ENCODE measurements around the gene TNPO2.
"Not testable (repeated sequence)": the region's sequence is repeated elsewhere in the genome, so short reads cannot be mapped to it uniquely, and the experiment has no call there.

The TNPO2 gene

DNA sequence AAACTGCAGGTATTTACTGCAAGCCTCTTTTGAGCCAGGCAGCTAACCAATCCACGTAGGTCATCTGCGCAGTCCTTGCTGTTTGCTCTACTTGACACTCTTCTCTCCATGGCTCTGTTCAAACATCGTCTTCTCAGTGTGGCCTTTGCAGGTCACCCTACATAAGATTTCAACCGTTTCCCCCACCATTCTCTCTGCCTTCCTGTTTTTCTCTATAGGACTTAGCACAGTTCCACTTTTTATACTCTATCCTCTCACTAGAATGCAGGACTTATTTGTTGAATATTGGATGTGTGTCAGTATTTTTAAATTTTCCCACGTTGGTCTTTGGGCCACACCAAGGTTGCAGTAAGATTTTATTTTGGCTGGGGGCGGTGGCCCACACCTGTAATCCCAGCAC, 25.6 kb downstream of the TNPO2 start:
- Histone ChIP-seq H3K27me3 (ENCODE audit: insufficient read depth, poor library complexity, severe bottlenecking) (no peaks in the 10 kb centered on the region), H3K27ac (replicated peaks) (peak overlapping the region; percentile 82), H3K4me3 (replicated peaks; ENCODE audit: insufficient read depth, low read length) (no peak overlapping the region)
- TF ChIP-seq SPI1 (IDR thresholded peaks at IDR 0.05; ENCODE audit: borderline replicate concordance, low read depth) (peak; percentile 90), CTCF (IDR thresholded peaks at IDR 0.05; ENCODE audit: insufficient read depth, low read length) (no peak), POLR2AphosphoS5 (IDR thresholded peaks at IDR 0.05; ENCODE audit: low read depth) (no peak; the same call in 1 of the 2 replicates), GABPA (IDR thresholded peaks at IDR 0.05; ENCODE audit: low read depth) (no peak)
- TF ChIP-seq, protein P1, sequence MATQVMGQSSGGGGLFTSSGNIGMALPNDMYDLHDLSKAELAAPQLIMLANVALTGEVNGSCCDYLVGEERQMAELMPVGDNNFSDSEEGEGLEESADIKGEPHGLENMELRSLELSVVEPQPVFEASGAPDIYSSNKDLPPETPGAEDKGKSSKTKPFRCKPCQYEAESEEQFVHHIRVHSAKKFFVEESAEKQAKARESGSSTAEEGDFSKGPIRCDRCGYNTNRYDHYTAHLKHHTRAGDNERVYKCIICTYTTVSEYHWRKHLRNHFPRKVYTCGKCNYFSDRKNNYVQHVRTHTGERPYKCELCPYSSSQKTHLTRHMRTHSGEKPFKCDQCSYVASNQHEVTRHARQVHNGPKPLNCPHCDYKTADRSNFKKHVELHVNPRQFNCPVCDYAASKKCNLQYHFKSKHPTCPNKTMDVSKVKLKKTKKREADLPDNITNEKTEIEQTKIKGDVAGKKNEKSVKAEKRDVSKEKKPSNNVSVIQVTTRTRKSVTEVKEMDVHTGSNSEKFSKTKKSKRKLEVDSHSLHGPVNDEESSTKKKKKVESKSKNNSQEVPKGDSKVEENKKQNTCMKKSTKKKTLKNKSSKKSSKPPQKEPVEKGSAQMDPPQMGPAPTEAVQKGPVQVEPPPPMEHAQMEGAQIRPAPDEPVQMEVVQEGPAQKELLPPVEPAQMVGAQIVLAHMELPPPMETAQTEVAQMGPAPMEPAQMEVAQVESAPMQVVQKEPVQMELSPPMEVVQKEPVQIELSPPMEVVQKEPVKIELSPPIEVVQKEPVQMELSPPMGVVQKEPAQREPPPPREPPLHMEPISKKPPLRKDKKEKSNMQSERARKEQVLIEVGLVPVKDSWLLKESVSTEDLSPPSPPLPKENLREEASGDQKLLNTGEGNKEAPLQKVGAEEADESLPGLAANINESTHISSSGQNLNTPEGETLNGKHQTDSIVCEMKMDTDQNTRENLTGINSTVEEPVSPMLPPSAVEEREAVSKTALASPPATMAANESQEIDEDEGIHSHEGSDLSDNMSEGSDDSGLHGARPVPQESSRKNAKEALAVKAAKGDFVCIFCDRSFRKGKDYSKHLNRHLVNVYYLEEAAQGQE (IDR thresholded peaks at IDR 0.05; ENCODE audit: insufficient replicate concordance, low read depth), result no peak
- peak in 1 of 2 experiments; percentile 37 for DNase-seq (ENCODE audit: low read depth in 1 of 2, low spot score in 1 of 2)

DNA sequence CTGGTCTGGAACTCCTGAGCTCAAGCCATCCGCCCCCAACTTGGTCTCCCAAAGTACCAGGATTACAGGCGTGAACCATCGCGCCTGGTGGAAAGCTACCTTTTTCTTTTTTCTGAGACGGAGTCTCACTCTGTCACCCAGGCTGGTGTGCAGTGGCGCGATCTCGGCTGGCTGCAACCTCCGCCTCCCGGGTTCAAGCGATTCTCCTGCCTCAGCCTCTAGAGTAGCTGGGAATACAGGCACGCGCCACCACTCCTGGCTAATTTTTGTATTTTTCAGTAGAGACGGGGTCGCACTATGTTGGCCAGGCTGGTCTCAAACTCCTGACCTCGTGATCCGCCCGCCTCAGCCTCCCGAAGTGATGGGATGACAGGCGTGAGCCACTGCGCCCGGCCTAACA, 26.3 kb downstream of the TNPO2 start:
- not testable (repeated sequence) for DNase-seq (ENCODE audit: low read depth in 1 of 2, low spot score in 1 of 2)
- H3K4me3 ChIP-seq (replicated peaks; ENCODE audit: insufficient read depth, low read length), result peak overlapping the region; percentile 97
- H3K27ac ChIP-seq (replicated peaks), result peak overlapping the region; percentile 82

DNA sequence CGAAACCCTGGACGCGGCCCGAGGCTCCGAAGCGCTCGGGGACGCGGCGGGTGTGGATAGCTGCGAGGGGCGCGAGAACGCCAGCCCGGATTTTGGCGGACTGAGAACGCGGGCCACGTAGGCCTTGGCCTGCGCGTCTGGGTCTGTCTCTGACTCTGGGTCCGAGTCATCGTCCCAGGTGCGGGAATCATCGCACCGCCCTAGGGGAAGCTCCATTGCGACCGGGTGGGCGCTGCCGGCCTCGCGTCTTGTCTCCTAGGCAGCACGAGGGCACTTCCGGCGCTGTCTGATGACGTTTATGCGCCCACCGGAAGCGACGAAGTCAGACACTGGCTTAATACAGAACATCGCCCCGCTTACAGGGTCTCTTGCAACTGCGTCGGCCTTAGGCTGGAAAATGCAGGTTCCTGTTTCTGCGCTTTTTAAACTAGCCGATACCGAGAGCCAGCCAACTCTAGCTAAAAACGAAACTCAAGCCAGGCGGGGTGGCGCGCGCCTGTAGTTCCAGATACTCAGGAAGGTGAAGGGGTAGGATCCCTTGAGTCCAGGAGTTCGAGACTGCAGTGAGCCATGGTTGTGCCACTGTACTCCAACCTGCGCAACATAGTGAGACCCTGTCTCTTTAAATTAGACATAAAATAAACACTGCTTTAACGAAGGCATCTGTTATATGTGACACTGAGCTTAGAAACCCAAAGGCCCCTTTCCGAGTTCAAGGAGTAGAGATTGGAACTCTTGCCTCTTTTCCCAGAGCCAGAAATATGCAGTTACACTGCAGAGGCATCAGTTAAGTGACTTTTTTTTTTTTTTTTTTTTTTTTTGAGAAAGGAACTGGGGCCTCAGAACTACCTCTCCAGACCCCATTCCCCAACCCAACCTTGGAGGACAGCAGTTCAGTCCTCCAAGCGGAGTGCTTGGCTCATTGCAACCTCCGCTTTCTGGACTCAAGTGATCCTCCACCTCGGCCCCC, 27.1 kb downstream of the TNPO2 start, which contains the start of gene FBXW9:
FBXW9 (minus strand) TSS at position 266 of the 970 bp plus-strand sequence; CDS start at position 216, 50 bp downstream.
- DNase-seq (ENCODE audit: low read depth in 1 of 2, low spot score in 1 of 2), result peak; percentile 98
- H3K4me3 ChIP-seq (replicated peaks; ENCODE audit: insufficient read depth, low read length), result peak within 1 kb of the TSS; percentile 97
- no peaks in the 10 kb centered on the region for H3K27me3 ChIP-seq (ENCODE audit: insufficient read depth, poor library complexity, severe bottlenecking)
- peak within 1 kb of the TSS; percentile 82 for H3K27ac ChIP-seq (replicated peaks)
- no peak for TF ChIP-seq CTCF (IDR thresholded peaks at IDR 0.05; ENCODE audit: insufficient read depth, low read length)
- TF ChIP-seq, protein P1 (IDR thresholded peaks at IDR 0.05; ENCODE audit: insufficient replicate concordance, low read depth), result no peak
- peak; percentile 60; the same call in 1 of the 2 replicates for TF ChIP-seq SPI1 (IDR thresholded peaks at IDR 0.05; ENCODE audit: borderline replicate concordance, low read depth)
- TF ChIP-seq GABPA (IDR thresholded peaks at IDR 0.05; ENCODE audit: low read depth), result peak; percentile 93
- peak; percentile 94 for TF ChIP-seq POLR2AphosphoS5 (IDR thresholded peaks at IDR 0.05; ENCODE audit: low read depth)

More for the DNA sequence above, 26.3 kb downstream of the TNPO2 start:
- not testable (repeated sequence) for H3K27me3 ChIP-seq (ENCODE audit: insufficient read depth, poor library complexity, severe bottlenecking)

- Histone ChIP-seq H3K27me3 (ENCODE audit: insufficient read depth, poor library complexity, severe bottlenecking) (no peaks in the 10 kb centered on the region), H3K27ac (replicated peaks) (peak overlapping the region; percentile 82), H3K4me3 (replicated peaks; ENCODE audit: insufficient read depth, low read length) (peak overlapping the region; percentile 97)
- TF ChIP-seq POLR2AphosphoS5 (IDR thresholded peaks at IDR 0.05; ENCODE audit: low read depth), result no peak
- TF ChIP-seq SPI1 (IDR thresholded peaks at IDR 0.05; ENCODE audit: borderline replicate concordance, low read depth), result no peak
- TF ChIP-seq, protein P1 (IDR thresholded peaks at IDR 0.05; ENCODE audit: insufficient replicate concordance, low read depth), result no peak
- TF ChIP-seq CTCF (IDR thresholded peaks at IDR 0.05; ENCODE audit: insufficient read depth, low read length), result no peak
- no peak for TF ChIP-seq GABPA (IDR thresholded peaks at IDR 0.05; ENCODE audit: low read depth)
- DNase-seq (ENCODE audit: low read depth in 1 of 2, low spot score in 1 of 2), result no peak
Measured at GRCh38 chr19:12695997-12696365, 27.8 kb downstream of the TNPO2 start.
